Measurements from ENCODE around the gene TXNDC5. TPM values are rescaled to one million over a fixed set of nuclear protein-coding genes. Genes with fewer than 3 reads are reported as not detected.

The TXNDC5 gene
- polyA plus RNA-seq, 1 donor from 2014 or later, result 37.7 TPM

DNA sequence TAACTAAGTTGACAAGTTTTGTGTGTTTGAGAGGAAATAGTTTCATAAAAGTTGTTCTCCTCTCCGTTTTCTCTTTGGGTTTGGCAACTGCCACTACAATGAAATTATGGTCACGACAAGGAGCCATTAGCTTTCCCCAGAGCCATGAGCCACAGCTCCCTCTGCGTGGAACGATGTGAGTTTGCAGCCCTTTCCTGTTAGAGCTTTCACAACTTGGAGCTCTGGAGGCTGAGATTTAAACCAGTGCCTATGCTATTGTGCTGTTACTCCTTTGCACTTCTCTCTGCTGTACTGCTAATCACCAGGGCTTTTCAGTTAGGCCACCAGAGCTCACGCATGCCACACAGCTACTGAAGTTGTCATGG is 29.3 kb upstream of the TXNDC5 start:
- peak overlapping the region; percentile 36 for H3K9ac ChIP-seq (ENCODE audit: low read length)
- H3K27me3 ChIP-seq (ENCODE audit: insufficient read depth, low read depth, low read length), result no peaks in the 10 kb centered on the region
- H3K4me2 ChIP-seq (ENCODE audit: low read length), result peak overlapping the region; percentile 48
- H3K36me3 ChIP-seq (ENCODE audit: insufficient read depth, low read length), result no peaks in the 10 kb centered on the region
- no peaks in the 10 kb centered on the region for H3K9me3 ChIP-seq (ENCODE audit: low read length)
- H3K9me2 ChIP-seq (ENCODE audit: insufficient read depth, low read length), result no peaks in the 10 kb centered on the region
- peak; percentile 54 for TF ChIP-seq EP300 (conservative IDR thresholded peaks at IDR 0.05; ENCODE audit: poor library complexity, severe bottlenecking)
- no peak for TF ChIP-seq TAF1 (IDR thresholded peaks at IDR 0.05; ENCODE audit: low read depth)
- peak; percentile 37 for TF ChIP-seq RAD21 (conservative IDR thresholded peaks at IDR 0.05)
- TF ChIP-seq, protein P1, sequence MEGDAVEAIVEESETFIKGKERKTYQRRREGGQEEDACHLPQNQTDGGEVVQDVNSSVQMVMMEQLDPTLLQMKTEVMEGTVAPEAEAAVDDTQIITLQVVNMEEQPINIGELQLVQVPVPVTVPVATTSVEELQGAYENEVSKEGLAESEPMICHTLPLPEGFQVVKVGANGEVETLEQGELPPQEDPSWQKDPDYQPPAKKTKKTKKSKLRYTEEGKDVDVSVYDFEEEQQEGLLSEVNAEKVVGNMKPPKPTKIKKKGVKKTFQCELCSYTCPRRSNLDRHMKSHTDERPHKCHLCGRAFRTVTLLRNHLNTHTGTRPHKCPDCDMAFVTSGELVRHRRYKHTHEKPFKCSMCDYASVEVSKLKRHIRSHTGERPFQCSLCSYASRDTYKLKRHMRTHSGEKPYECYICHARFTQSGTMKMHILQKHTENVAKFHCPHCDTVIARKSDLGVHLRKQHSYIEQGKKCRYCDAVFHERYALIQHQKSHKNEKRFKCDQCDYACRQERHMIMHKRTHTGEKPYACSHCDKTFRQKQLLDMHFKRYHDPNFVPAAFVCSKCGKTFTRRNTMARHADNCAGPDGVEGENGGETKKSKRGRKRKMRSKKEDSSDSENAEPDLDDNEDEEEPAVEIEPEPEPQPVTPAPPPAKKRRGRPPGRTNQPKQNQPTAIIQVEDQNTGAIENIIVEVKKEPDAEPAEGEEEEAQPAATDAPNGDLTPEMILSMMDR (IDR thresholded peaks at IDR 0.05; ENCODE audit: poor library complexity, severe bottlenecking), result peak; percentile 39
- TF ChIP-seq SMC3 (conservative IDR thresholded peaks at IDR 0.05; ENCODE audit: poor library complexity), result no peak
- no peak for TF ChIP-seq MXI1 (conservative IDR thresholded peaks at IDR 0.05; ENCODE audit: poor library complexity, severe bottlenecking)
- no peak for TF ChIP-seq EZH2 (IDR thresholded peaks at IDR 0.05; ENCODE audit: borderline replicate concordance, insufficient read depth, low read length, poor library complexity, severe bottlenecking)
- peak overlapping the region; percentile 93 for H3K27ac ChIP-seq (ENCODE audit: low read length)
- no peak overlapping the region for H2AFZ ChIP-seq (ENCODE audit: low read depth, low read length)
- no peaks in the 10 kb centered on the region for H3K79me2 ChIP-seq (replicated peaks; ENCODE audit: insufficient read depth, low read length)
- no peaks in the 10 kb centered on the region for H4K20me1 ChIP-seq (ENCODE audit: insufficient read depth)
- H3F3A ChIP-seq (ENCODE audit: insufficient read depth, low read length, poor library complexity, severe bottlenecking), result no peaks in the 10 kb centered on the region
- H3K4me3 ChIP-seq (ENCODE audit: low read length), result peak overlapping the region; percentile 37

DNA sequence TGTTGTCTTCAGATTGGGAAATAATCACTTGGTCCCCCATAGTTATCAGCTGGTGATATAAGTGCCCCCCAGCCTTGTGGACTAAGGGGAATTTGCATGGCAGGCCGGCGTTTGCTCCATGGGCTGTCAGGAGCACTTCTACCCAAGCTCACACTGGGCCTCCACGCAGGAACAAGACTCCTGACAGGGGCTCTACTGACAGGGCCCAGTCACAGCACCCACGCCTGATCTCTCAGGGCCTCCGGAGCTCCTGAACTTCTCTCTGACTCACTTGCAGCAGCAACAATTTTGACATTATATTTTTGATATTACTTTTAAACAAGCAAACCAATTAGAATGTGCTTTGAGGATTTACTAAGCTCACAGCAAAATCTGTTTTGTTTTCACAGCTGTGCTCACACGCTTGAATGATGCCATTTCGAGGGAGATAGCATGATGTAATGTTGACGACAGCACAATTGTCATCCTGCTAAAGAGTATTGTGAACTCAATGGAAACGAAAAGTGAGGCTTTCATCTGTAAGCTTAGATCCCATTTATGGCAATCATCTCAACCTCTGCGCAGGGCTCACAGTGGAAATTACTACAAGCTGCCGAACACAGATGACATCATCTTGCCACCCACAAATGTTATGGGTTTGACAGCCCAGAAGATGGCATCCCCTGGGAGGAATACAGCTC is 28.7 kb upstream of the TXNDC5 start:
- H3K4me3 ChIP-seq (ENCODE audit: low read length), result peak overlapping the region; percentile 37

More for the DNA sequence above, 28.7 kb upstream of the TXNDC5 start:
- H3K9me3 ChIP-seq (ENCODE audit: low read length), result no peaks in the 10 kb centered on the region
- TF ChIP-seq RAD21 (conservative IDR thresholded peaks at IDR 0.05) (no peak), POLR2AphosphoS5 (IDR thresholded peaks at IDR 0.05) (peak; percentile 72), MXI1 (conservative IDR thresholded peaks at IDR 0.05; ENCODE audit: poor library complexity, severe bottlenecking) (no peak), SMC3 (conservative IDR thresholded peaks at IDR 0.05; ENCODE audit: poor library complexity) (no peak), EP300 (conservative IDR thresholded peaks at IDR 0.05; ENCODE audit: poor library complexity, severe bottlenecking) (peak; percentile 92)
- TF ChIP-seq, protein P2, sequence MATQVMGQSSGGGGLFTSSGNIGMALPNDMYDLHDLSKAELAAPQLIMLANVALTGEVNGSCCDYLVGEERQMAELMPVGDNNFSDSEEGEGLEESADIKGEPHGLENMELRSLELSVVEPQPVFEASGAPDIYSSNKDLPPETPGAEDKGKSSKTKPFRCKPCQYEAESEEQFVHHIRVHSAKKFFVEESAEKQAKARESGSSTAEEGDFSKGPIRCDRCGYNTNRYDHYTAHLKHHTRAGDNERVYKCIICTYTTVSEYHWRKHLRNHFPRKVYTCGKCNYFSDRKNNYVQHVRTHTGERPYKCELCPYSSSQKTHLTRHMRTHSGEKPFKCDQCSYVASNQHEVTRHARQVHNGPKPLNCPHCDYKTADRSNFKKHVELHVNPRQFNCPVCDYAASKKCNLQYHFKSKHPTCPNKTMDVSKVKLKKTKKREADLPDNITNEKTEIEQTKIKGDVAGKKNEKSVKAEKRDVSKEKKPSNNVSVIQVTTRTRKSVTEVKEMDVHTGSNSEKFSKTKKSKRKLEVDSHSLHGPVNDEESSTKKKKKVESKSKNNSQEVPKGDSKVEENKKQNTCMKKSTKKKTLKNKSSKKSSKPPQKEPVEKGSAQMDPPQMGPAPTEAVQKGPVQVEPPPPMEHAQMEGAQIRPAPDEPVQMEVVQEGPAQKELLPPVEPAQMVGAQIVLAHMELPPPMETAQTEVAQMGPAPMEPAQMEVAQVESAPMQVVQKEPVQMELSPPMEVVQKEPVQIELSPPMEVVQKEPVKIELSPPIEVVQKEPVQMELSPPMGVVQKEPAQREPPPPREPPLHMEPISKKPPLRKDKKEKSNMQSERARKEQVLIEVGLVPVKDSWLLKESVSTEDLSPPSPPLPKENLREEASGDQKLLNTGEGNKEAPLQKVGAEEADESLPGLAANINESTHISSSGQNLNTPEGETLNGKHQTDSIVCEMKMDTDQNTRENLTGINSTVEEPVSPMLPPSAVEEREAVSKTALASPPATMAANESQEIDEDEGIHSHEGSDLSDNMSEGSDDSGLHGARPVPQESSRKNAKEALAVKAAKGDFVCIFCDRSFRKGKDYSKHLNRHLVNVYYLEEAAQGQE (IDR thresholded peaks at IDR 0.05; ENCODE audit: borderline replicate concordance), result peak; percentile 71
- TF ChIP-seq, protein P1 (IDR thresholded peaks at IDR 0.05; ENCODE audit: poor library complexity, severe bottlenecking), result no peak
- peak overlapping the region; percentile 93 for H3K27ac ChIP-seq (ENCODE audit: low read length)
- H3K36me3 ChIP-seq (ENCODE audit: insufficient read depth, low read length), result no peaks in the 10 kb centered on the region
- H3K79me2 ChIP-seq (replicated peaks; ENCODE audit: insufficient read depth, low read length), result no peaks in the 10 kb centered on the region
- H3K4me2 ChIP-seq (ENCODE audit: low read length), result peak overlapping the region; percentile 31
- H4K20me1 ChIP-seq (ENCODE audit: insufficient read depth), result no peaks in the 10 kb centered on the region
- no peak overlapping the region for H2AFZ ChIP-seq (ENCODE audit: low read depth, low read length)
- no peaks in the 10 kb centered on the region for H3K9me2 ChIP-seq (ENCODE audit: insufficient read depth, low read length)
- H3K27me3 ChIP-seq (ENCODE audit: insufficient read depth, low read depth, low read length), result no peaks in the 10 kb centered on the region
- no peaks in the 10 kb centered on the region for H3F3A ChIP-seq (ENCODE audit: insufficient read depth, low read length, poor library complexity, severe bottlenecking)
- peak overlapping the region; percentile 65 for H3K9ac ChIP-seq (ENCODE audit: low read length)

Data from neural cell (in vitro differentiated cells).